BLaER1 treated with 17β-estradiol and CSF1 and Interleukin-3, amounts not matched to agents 10 nM and 100 nM (cell line): ENCODE measurements around the gene UGT2A1.
"Not testable (repeated sequence)": the region's sequence is repeated elsewhere in the genome, so short reads cannot be mapped to it uniquely, and the experiment has no call there.

ENCODE experiments used
- H3K27ac ChIP-seq, 11 experiments: shearing (Covaris generic); formaldehyde crosslinking; 2 replicates each; pipeline ENCODE4 v1.8.1; 2022
- H3K27me3 ChIP-seq, 11 experiments: shearing (Covaris generic); formaldehyde crosslinking; 2 replicates each; pipeline ENCODE4 v1.8.1; 2022
- H3K36me3 ChIP-seq, 11 experiments: shearing (Covaris generic); formaldehyde crosslinking; 2 replicates each; pipeline ENCODE4 v1.8.1; 2022
- H3K4me1 ChIP-seq, 10 experiments: shearing (Covaris generic); formaldehyde crosslinking; 2 replicates each; pipeline ENCODE4 v1.8.1; 2022
- H3K4me2 ChIP-seq, 11 experiments: shearing (Covaris generic); formaldehyde crosslinking; 2 replicates each; pipeline ENCODE4 v1.8.1; 2022
- H3K4me3 ChIP-seq, 10 experiments: shearing (Covaris generic); formaldehyde crosslinking; 2 replicates each; pipeline ENCODE4 v1.8.1; 2022
- H3K9ac ChIP-seq, 11 experiments: shearing (Covaris generic); formaldehyde crosslinking; 2 replicates each; pipeline ENCODE4 v1.8.1; 2022
- H3K9me3 ChIP-seq, 11 experiments: shearing (Covaris generic); formaldehyde crosslinking; replicated peaks in 1 of 11; 2 replicates each; pipeline ENCODE4 v1.8.1; 2022
- H4K20me1 ChIP-seq, 11 experiments: shearing (Covaris generic); formaldehyde crosslinking; 2 replicates each; pipeline ENCODE4 v1.8.1; 2022
- Cebpa-rat ChIP-seq, 11 experiments: shearing (Covaris generic); IDR thresholded peaks; 2 replicates each; pipeline ENCODE4 v1.8.1; 2022

UGT2A1 gene

DNA sequence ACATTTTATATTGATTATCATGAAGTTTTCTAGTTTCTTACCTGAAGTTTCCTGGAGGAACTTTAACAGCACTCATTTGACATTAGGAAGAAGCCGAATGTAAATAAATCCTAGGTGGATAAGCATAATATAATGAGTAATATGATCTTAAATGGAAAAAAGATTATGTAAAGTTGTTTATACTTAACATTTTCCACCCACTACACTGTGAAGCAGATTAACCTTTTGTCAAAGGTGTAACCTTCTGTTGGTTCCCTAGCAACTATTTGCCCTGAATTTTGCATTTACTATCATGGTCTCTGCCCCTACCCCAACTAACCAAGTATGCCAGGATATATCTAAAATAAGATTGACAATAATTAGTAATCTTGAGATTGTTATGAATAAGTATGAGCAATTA lies at the start of gene UGT2A1:
Gene UGT2A1 (minus strand): TSS at position 101 of the 400 bp plus-strand sequence. CDS start 5,603 bp downstream, outside the sequence.
- Histone ChIP-seq H3K9me3 (peaks cover 0 to 3% (median 0%) of the 10 kb centered on the region in 11 experiments; a peak in 2 of 22 replicates), H3K36me3 (no peaks in the 10 kb centered on the region)
- TF ChIP-seq Cebpa-rat (IDR thresholded peaks at IDR 0.05): no peak

DNA sequence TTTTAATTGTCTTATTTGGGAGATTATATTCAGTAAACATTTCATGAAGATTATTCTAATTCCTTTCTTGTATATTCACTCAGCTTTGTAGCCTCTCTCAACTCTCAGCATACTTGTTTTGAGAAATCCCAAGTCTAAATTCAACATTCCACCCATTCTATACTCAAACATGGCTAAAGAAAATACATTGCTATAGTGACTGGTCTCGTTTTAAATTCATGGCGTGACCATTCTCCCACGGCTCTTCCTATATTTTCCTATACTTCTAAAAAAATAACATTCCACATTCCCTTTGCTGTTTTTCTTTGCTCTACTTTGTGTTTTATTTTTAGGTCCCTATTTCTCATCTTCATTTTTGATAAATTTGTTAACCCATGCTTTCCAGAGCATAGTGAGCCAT lies 49.2 kb upstream of the UGT2A1 start:
- Histone ChIP-seq H3K9ac (no peak overlapping the region), H3K9me3 (no peaks in the 10 kb centered on the region; a peak in 1 of 22 replicates), H3K4me2 (no peak overlapping the region), H3K27me3 (no peaks in the 10 kb centered on the region), H3K27ac (no peak overlapping the region), H3K4me3 (no peak overlapping the region), H3K4me1 (no peaks in the 10 kb centered on the region), H4K20me1 (no peaks in the 10 kb centered on the region), H3K36me3 (no peaks in the 10 kb centered on the region)
- TF ChIP-seq Cebpa-rat (IDR thresholded peaks at IDR 0.05): no peak

More for the DNA sequence above, at the start of gene UGT2A1:
- Histone ChIP-seq H4K20me1 (no peaks in the 10 kb centered on the region), H3K9ac (no peak within 1 kb of the TSS), H3K4me3 (no peak within 1 kb of the TSS), H3K27me3 (no peaks in the 10 kb centered on the region), H3K4me2 (no peak within 1 kb of the TSS), H3K4me1 (no peaks in the 10 kb centered on the region), H3K27ac (no peak within 1 kb of the TSS)

DNA sequence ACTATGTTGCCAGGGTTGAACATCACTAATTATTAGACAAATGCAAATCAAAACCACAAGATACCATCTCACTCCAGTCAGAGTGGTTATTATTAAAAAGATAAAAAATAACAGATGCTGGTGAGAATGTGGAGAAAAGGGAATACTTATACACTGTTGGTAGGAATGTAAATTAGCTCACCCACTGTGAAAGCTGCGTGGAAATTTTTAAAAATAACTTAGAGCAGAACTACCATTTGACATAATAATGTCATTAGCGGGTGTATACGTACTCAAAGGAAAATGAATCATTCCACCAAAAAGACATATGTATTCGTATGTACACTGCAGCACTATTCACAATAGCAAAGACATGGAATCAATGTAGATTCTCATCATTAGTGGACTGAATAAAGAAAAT lies 48.6 kb upstream of the UGT2A1 start:
- Histone ChIP-seq H3K27ac (no peak overlapping the region), H3K9me3 (no peaks in the 10 kb centered on the region; a peak in 1 of 22 replicates), H3K4me2 (no peak overlapping the region), H4K20me1 (no peaks in the 10 kb centered on the region), H3K4me1 (no peaks in the 10 kb centered on the region), H3K9ac (no peak overlapping the region), H3K4me3 (no peak overlapping the region), H3K27me3 (no peaks in the 10 kb centered on the region), H3K36me3 (no peaks in the 10 kb centered on the region)
- no peak for TF ChIP-seq Cebpa-rat (IDR thresholded peaks at IDR 0.05)

DNA sequence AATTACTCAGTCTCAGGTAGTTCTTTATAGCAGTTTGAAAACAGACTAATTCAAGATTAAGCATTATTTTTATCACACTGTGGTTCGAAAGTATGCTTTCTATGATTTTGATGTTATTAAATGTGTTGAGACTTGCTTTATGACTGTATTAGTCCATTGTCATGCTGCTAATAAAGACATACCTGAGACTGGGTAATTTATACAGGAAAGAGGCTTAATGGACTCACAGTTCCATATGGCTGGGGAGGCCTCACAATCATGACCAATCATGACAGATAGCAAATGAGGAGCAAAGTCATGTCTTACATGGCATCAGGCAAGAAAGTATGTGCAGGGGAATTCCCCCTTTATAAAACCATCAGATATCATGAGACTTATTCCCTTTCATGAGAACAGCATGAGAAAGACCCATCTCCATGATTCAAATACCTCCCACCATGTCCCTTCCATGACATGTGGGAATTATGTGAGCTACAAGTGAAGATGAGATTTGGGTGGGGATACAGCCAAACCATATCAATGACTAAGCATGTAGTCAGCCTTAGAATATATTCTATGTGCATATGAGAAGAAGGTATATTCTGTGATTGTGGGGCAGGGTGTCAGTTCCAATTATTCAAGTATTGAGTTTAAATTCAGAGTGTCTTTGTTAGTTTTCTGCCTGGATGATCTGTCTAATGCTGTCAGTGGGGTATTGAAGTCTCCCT lies 44.6 kb upstream of the UGT2A1 start:
- Histone ChIP-seq H3K4me2 (no peak overlapping the region), H3K4me3 (no peak overlapping the region), H3K9ac (no peak overlapping the region), H4K20me1 (no peaks in the 10 kb centered on the region), H3K4me1 (no peaks in the 10 kb centered on the region), H3K27me3 (no peaks in the 10 kb centered on the region), H3K36me3 (no peaks in the 10 kb centered on the region), H3K27ac (no peak overlapping the region), H3K9me3 (peaks cover 0 to 13% (median 0%) of the 10 kb centered on the region in 11 experiments; a peak in 3 of 22 replicates)
- TF ChIP-seq Cebpa-rat (IDR thresholded peaks at IDR 0.05): no peak

DNA sequence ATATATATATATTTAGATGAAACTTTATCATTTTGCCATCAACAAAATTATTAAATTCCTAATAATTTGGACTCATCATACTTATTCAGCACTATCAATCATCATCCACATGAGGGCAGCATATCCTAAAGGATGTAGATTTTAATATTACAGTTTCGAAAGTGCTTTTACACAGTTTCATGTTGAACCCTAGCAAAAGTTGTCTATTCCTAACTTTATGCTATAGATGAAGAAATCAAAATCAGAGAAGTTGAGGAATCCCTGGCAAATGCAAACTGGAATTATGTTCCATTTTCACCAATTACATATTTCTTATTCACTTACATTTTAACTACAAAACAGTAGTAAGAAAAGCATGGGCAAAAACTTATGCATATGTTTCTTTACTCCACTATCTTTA lies 36.6 kb upstream of the UGT2A1 start:
- H3K4me3 ChIP-seq: no peak overlapping the region
- H3K4me1 ChIP-seq: no peaks in the 10 kb centered on the region; a peak in 1 of 20 replicates
- no peak for TF ChIP-seq Cebpa-rat (IDR thresholded peaks at IDR 0.05)
- H3K9me3 ChIP-seq: peaks cover 0 to 5% (median 0%) of the 10 kb centered on the region in 11 experiments; a peak in 2 of 22 replicates
- H3K27ac ChIP-seq: no peak overlapping the region
- no peaks in the 10 kb centered on the region for H3K36me3 ChIP-seq
- H3K27me3 ChIP-seq: no peaks in the 10 kb centered on the region
- no peak overlapping the region for H3K9ac ChIP-seq
- no peak overlapping the region for H3K4me2 ChIP-seq
- H4K20me1 ChIP-seq: no peaks in the 10 kb centered on the region

DNA sequence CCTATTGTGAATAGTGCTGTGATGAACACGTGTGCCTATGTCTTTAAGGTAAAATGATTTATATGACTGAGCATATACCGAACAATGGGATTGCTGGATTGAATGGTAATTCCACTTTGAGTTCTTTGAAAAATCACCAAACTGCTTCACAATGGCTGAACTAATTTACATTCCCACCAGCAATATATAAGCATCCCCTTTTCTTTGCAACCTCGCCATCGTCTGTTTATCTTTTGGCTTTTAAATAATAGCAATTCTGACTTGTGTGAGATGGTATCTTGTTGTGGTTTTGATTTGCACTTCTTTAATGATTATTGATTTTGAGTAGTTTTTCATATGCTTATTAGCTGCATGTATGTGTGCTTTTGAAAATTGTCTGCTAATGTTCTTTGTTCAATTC lies 31.8 kb upstream of the UGT2A1 start:
- H4K20me1 ChIP-seq: no peaks in the 10 kb centered on the region
- H3K27me3 ChIP-seq: no peaks in the 10 kb centered on the region
- no peaks in the 10 kb centered on the region for H3K4me1 ChIP-seq
- no peak for TF ChIP-seq Cebpa-rat (IDR thresholded peaks at IDR 0.05)
- H3K9me3 ChIP-seq: no peaks in the 10 kb centered on the region
- no peak overlapping the region for H3K4me2 ChIP-seq
- H3K27ac ChIP-seq: no peak overlapping the region
- no peaks in the 10 kb centered on the region for H3K36me3 ChIP-seq
- no peak overlapping the region for H3K4me3 ChIP-seq
- no peak overlapping the region for H3K9ac ChIP-seq

DNA sequence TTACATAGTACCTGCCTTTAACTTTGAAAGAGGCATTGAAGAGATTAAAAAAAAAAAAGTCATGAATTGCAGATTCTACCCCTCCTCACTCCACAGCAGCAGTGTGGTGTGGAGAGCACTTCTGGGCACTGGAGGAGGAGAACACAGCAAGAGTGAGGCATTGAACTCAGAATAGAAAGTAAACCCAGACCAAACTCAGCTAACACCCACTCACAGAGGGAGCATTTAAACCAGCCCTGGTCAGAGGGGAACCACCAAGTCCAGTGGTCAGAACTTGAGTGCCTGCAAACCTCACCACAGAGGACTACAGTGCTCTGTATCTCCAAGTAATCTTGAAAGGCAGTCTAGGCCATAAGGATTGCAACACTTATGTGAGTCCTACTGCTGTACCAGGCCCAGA lies 15.6 kb upstream of the UGT2A1 start:
- no peaks in the 10 kb centered on the region for H3K4me1 ChIP-seq
- H3K4me2 ChIP-seq: no peak overlapping the region
- H3K9me3 ChIP-seq: no peaks in the 10 kb centered on the region
- no peaks in the 10 kb centered on the region for H4K20me1 ChIP-seq
- no peak overlapping the region for H3K4me3 ChIP-seq
- no peaks in the 10 kb centered on the region for H3K27me3 ChIP-seq
- no peak overlapping the region for H3K9ac ChIP-seq
- no peak for TF ChIP-seq Cebpa-rat (IDR thresholded peaks at IDR 0.05)
- H3K27ac ChIP-seq: no peak overlapping the region
- H3K36me3 ChIP-seq: no peaks in the 10 kb centered on the region

DNA sequence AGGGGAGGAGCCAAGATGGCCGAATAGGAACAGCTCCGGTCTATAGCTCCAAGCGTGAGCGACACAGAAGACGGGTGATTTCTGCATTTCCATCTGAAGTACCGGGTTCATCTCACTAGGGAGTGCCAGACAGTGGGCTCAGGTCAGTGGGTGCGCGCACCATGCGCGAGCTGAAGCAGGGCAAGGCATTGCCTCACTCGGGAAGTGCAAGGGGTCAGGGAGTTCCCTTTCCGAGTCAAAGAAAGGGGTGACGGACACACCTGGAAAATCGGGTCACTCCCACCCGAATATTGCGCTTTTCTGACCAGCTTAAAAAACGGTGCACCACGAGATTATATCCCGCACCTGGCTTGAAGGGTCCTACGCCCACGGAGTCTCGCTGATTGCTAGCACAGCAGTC lies 11.0 kb upstream of the UGT2A1 start:
- H3K36me3 ChIP-seq, H3K4me1 ChIP-seq, H3K9ac ChIP-seq, H3K4me3 ChIP-seq, H3K27me3 ChIP-seq, H4K20me1 ChIP-seq, H3K4me2 ChIP-seq, H3K27ac ChIP-seq: not testable (repeated sequence)
- H3K9me3 ChIP-seq: peaks cover 0 to 15% (median 6%) of the 10 kb centered on the region in 11 experiments; a peak in 8 of 22 replicates

DNA sequence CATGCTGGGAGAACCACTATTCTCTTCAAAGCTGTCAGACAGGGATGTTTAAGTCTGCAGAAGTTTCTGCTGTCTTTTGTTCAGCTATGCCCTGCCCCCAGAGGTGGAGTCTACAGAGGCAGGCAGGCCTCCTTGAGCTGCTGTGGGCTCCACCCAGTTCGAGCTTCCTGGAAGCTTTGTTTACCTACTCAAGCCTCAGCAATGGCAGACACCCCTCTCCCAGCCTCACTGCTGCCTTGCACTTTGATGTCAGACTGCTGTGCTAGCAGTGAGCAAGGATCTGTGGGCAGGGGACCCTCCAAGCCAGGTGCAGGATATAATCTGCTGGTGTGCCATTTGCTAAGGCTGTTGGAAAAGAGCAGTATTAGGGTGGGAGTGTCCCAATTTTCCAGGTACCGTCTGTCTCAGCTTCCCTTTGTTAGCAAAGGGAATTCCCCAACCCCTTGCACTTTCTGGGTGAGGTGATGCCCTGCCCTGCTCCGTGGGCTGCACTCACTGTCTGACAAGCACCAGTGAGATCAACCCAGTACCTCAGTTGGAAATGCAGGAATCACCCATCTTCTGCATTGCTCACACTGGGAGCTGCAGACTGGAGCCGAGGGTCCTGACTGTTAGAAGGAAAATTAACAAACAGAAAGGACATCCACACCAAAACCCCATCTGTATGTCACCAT lies 8.2 kb upstream of the UGT2A1 start:
- H3K27me3 ChIP-seq, H3K9ac ChIP-seq, H3K36me3 ChIP-seq, H3K4me3 ChIP-seq, H3K27ac ChIP-seq, H3K4me1 ChIP-seq, H3K4me2 ChIP-seq, H4K20me1 ChIP-seq: not testable (repeated sequence)
- H3K9me3 ChIP-seq: peaks cover 0 to 15% (median 6%) of the 10 kb centered on the region in 11 experiments; a peak in 10 of 22 replicates

DNA sequence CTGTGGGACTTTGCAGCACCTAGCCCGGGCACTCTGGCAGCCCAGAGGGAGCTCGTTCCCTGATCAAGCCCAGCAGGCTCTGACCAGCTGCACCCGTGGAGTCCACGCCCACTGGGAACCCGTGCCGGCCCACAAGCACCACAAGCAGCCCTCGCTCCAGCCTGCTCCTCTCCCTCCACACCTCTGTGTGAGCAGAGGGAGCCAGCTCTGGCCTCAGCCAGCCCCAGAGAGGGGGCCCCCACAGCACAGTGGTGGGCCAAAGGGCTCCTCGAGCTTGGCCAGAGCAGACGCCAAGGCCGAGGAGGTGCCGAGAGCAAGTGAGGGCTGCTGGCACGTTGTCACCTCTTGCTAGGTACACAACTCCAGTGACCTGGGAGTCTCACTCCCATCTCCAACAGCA lies 5.1 kb upstream of the UGT2A1 start:
- no peaks in the 10 kb centered on the region for H4K20me1 ChIP-seq
- H3K4me2 ChIP-seq: no peak overlapping the region
- no peak overlapping the region for H3K4me3 ChIP-seq
- TF ChIP-seq Cebpa-rat (IDR thresholded peaks at IDR 0.05): no peak
- H3K27ac ChIP-seq: no peak overlapping the region
- no peaks in the 10 kb centered on the region for H3K4me1 ChIP-seq
- no peaks in the 10 kb centered on the region for H3K36me3 ChIP-seq
- H3K9ac ChIP-seq: no peak overlapping the region
- H3K27me3 ChIP-seq: no peaks in the 10 kb centered on the region
- H3K9me3 ChIP-seq: peaks cover 0 to 15% (median 6%) of the 10 kb centered on the region in 11 experiments; a peak in 10 of 22 replicates
